Activated naive CD4-positive, alpha-beta T cell treated with Interleukin-2 at 50 U/mL for 16 hours (primary cell): ENCODE data around the gene TMEM184A.

Experiments
- DNase-seq: peaks from one replicate; pipeline ENCODE4 v3.0.0-alpha.2; 2020

The TMEM184A gene

DNA sequence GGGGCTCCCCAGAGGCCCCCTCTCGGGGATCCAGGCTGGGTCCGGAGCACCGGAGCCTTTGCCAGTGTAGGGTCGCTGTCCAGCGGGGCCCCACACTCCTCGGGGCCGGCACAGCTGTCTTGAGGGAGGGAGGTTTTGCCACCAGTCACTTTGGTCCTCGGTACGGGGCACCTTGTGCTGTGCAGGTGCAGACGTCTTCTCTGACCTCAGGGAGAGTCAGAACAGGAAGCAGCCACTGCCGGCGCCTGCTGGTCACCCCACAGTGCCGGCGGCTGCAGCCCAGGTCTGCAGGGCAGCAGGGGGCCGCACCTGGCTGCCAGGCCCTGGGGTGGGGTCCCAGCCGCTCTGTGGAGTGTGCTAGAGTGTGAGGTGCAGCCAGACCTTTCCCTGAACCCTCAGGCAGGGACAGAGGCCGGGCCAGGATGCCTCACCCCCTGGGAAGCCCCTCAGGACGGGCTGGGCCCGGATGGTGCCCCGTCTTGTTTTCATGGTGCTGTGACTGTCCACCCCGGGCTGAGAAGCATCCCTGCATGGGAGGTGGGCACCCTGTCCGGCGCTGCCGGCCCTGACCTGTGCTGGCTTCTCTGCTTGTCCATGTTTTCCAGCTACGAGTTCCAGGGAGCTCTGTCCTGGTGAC is 17.3 kb downstream of the TMEM184A start:
- DNase-seq, result no peak

DNA sequence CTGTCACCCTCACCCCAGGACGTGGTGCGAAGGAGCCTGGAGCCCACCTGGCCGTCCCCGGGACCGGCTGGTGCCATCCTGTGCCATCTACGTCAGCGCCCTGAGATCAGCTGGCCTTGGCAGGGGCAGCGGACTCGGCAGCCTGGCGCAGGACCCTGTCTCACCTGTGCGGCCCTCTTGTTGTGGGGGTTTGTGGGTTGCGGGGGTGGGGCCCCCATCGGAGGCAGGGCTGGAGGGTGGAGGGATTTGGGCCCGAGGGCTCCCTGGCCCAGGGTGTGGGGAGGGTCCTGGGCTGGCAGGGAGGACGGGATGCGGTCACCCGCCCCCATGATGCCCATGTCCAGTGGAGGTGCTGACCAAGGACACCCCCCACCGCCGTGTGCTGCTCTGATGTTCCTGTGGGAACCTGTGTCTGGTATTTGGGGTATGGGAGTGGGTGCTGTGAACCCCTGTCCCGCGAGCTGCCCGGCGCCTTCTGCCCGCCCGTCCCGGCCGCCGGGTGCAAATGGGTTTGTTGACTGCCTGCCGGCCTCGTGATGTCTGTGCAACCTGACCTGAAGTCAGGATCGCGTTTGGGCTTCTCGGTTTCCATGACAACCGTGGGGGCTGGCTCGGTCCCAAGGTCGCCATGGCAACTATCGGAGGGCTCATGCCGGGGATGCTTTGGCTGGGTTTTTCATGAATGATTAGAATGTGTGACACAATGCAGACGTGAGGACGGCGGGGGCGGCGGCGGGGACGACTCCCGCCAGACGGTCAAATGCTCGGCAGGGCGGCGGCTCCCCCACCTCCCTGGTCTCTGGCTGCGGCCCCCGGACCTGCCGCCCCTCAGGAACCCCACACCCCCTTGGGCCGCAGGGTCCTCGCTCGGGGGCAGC is 18.2 kb downstream of the TMEM184A start:
- DNase-seq, result no peak

DNA sequence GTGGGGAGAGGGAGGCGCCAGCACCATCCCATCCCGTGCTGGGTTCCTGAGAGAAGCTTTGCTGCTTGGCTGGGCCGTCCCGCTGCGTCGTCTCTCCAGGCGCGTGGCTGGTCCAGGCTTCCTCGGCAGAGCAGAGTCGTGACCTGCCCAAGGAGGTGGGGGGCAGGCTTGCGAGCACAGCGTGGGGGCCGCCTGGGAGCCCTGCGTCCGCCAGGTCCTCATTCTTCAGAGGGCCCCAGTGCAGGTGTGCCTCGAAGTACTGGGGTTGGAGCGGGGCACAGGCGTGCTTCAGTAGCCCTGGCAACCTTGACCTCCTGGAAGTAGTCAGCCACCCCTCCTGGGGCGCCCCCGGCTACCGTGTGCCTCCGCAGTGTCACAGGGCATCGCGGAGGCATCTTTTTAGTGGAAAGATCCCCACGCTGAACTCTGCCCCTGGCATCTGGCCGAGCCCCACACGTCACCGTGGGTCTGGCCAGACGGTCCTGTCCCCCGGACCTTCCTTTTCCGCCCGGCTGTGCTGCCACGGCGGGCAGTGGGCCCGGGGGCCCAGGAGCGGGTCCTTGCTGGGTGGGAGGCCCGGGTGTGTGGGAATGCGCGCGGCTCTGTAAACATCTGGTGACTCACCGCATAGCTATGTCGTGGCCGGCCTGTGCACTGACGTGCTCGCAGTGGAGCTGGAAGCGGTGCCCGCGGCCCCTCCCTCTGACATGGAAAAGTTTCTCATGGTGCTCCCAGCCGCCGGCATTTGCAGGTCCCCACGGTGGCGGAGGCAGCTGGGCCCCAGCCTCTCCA is 19.1 kb downstream of the TMEM184A start:
- DNase-seq, result no peak

- no peak for DNase-seq
Observed at GRCh38 chr7:1536455-1536742, 19.6 kb downstream of the TMEM184A start.

- no peak for DNase-seq
Observed at GRCh38 chr7:1535701-1536454, 20.1 kb downstream of the TMEM184A start.

DNA sequence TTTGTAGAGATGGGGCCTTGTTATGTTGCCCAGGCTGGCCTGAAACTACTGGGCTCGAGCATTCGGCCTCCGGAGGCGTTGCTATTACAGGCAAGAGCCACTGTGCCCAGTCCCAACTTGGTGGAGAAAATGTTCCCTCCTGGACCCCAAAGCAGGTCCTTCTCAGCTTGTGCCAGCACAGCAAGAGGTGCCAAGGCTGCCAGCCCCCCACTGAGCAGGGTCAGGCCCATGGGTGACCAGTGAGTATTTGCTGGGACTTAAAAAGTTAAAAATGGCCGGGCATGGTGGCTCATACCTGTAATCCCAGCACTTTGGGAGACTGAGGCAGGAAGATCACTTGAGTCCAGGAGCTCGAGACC is 20.9 kb downstream of the TMEM184A start:
- DNase-seq, result no peak

GRCh38 chr7:1534330-1535099 is 21.5 kb downstream of the TMEM184A start:
- no peak for DNase-seq

GRCh38 chr7:1533547-1534329 is 22.3 kb downstream of the TMEM184A start:
- DNase-seq, result peak; percentile 48

- no peak for DNase-seq
Observed at GRCh38 chr7:1533255-1533546, 22.8 kb downstream of the TMEM184A start.

DNA sequence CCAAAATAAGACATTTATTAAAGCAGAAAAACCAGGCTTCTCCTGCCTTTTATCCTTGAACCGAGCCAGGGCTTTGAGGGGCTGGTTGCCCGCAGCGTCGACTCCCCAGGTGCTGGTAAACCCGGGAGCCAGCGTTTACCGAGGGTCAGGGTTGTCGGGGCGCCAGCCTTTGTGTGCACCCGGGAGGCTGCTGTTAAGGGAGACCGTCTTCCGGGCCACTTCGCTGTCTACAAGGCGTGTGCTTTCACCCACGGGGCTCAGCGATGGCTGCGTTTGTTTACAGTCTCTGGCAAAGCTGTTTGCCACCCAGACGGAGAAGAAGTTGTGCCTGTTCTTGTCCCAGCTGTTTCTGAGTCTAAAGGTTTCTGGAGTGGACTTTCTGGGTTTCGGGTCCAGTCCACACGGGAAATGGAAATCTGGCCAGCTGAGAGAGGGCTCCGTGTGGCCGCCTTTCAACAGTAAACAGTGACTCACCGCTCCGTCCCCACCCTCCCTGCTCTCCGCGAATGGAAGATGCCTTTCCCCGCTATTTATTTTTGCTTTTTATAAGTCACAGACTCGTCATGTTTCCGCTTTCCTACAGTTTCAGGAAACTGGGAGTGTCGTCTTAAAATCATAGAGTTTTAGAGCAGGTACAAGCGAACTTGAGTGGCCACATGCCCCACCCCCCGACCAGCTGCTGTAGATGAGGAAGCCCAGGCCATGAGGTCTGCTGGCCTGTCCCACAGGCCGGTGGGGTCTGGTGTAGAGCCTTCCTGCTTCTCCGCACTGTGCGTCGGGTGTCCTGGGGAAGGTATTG is 23.4 kb downstream of the TMEM184A start:
- peak; percentile 64 for DNase-seq

- no peak for DNase-seq
Observed at GRCh38 chr7:1531979-1532455, 24.0 kb downstream of the TMEM184A start.

- DNase-seq, result peak; percentile 44
Observed at GRCh38 chr7:1531263-1531978, 24.6 kb downstream of the TMEM184A start.

GRCh38 chr7:1530946-1531262 is 25.1 kb downstream of the TMEM184A start:
- no peak for DNase-seq

- DNase-seq, result no peak
Observed at GRCh38 chr7:1529383-1530116, 26.5 kb downstream of the TMEM184A start.

DNA sequence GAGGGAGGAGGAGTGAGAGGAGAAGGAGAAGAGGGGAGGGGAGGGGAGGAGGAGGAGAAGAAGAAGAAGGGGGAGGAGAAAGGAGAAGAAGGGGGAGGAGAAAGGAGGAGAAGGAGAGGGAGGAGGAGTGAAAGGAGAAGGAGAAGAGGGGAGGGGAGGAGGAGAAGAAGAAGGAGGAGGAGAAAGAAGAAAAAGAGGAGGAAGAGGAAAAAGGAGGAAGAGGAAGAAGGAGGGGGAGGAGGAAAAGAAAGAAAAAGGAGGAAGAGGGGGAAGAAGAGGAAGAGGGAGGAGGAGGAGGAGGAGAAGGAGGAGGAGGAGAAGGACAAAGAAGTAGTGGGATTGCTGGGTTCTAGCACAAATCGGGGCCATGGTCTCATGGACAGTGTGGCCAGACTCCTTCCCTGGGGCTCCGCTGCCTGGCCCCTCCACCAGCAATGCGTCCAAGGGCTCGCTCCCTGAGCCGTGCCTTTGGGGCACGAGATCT is 29.7 kb downstream of the TMEM184A start:
- DNase-seq, result no peak

DNA sequence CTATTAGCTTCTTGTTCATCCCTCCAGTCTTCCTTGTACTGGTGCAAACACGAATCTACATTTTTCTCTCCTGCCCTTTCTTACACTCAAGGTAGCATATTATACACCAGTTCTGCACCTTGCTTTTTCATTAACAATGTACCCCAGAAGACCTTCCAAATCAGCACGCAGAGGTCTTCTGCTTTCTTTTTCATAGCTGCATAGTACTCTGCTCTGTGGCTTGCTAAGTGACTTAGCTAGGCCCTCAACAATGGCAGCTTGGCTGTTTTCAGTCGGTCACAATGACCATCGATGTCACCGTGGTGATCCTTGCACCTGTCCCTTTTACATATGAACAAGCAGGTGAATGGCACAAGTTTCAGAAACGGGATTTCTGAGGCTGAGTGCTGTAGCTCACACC is 30.6 kb downstream of the TMEM184A start:
- DNase-seq, result no peak

DNA sequence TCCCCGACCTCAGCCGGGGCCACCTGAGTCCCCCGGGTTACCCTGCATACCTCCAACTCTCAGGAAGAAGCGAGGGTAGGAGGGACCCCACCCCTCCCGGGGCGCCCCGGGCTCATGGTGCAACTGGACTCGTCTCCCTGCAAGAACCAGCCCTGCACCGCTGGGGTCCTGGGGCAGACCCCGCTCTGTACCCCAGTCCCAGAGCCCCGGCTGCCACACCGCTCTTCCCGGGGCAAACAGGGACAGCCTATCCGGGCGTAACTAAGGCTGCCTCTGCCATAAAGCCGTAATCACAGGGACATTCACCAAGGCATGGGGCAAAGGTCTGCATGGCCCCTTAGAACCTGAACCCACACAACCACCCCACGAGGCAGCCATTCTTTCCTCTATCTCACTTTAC is 32.2 kb downstream of the TMEM184A start:
- no peak for DNase-seq

GRCh38 chr7:1523208-1523607 is 32.8 kb downstream of the TMEM184A start:
- DNase-seq, result no peak

- DNase-seq, result no peak
Observed at GRCh38 chr7:1521456-1521855, 34.5 kb downstream of the TMEM184A start.
